Inflammatory macrophage (primary cell): ENCODE data around the gene SLC29A4.
"Not testable (repeated sequence)": the region's sequence is repeated elsewhere in the genome, so short reads cannot be mapped to it uniquely, and the experiment has no call there.

ENCODE experiments used
- DNase-seq, 2 donors: peaks; one replicate each; pipeline ENCODE4 v3.0.0-alpha.2; 2020 to 2022

The SLC29A4 gene

DNA sequence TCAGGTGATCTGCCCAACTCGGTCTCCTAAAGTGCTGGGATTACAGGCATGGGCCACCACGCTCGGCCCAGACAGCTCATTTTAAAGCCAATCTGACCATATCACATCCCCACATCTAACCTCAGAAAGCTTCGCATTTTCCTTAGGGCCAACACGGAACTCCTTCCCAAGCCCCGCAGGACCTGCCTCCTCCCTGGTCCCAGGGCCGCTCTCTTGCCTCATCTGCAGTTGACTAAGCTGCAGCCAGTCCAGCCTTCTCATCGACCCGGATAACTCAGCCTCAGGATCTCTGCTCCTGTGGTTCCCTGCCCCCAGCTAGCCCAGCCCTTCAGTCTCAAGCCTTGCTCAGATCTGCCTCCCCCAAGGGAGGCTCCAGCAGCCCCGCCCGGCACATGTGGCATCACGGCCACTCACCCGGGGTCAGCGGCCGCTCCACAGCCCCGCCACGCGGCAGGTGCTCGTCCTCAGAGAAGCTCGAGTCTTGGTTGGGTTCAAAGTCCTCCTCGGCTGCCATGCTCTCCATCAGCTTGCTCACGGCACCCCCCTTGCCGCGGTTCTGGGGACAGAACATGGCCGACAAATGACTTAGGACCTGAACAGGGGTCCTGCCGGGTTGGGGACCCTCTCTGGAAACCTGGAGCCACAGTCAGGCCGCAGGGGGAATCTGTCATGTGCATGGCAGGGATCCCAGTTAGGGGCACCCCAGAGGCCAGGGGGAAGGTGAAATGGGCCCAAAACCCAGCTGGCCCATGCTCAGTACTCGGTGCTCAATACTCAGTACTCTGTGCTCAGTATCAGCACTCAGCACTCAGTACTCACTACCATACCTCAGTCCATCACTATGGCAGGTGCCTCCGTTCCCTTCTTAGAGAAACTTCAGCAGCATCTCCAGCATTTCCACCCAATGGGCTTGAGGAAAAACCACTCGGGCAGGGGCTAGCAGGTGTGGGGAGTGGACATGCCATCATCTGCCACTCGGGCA lies 41.3 kb downstream of the SLC29A4 start:
- not testable (repeated sequence) for DNase-seq

DNA sequence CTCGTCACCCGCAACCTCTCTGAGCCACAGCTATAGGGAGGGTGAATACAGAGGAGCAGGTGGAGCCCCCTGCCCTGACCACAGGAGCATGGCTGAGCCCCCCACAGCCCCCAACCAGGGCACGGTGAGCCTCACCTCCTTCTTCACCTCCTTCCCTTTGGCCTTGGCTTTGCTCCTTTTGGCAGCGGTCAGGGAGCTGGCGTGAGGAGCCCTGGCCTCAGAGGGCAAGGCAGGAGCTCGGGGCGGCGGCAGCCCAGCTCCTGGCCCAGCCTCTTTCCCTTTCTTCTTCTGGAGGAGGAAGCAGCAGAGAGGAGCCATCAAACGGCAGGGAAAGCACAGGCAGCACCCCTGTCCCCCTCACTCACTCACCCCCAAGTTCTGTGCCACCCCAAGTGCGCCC lies 42.2 kb downstream of the SLC29A4 start:
- no peak for DNase-seq

DNA sequence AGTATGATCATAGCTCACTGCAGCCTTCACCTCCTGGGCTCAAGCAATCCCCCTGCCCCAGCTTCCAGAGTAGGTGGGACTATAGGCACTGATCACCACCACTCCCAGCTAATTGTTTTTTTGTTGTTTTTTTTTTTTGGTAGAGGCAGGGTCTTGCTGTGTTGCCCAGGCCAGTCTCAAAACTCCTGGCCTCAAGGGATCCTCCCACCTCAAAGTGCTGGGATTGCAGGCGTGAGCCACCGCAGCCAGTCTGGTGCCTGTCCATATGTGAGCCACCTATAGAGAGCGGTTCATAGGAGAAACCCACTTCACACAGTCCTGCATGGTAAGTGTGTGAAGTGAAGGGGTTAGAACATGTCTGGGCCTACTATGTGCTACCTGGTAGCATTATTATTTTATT lies 47.5 kb downstream of the SLC29A4 start:
- no peak for DNase-seq

DNA sequence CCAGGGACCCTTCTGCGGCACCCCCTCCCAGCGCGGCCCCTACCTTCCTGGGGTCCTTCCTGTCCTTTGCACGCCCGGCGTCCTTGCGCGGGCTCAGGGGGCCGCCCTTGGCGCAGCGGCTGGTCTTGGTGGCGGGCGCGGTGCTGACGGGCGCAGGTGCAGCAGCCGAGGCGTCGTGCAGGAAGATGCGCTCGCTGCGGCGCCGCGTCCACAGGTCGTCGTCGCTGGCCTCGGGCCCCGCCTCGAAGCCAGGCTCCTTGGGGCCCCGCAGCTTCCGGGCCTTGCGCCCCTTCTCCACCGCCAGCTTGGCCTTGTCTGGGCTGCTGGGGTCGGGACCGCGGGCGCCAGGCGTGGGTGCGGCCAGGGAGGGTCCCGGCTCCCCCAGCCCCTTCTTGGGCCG lies 49.8 kb downstream of the SLC29A4 start:
- DNase-seq: no peak

DNA sequence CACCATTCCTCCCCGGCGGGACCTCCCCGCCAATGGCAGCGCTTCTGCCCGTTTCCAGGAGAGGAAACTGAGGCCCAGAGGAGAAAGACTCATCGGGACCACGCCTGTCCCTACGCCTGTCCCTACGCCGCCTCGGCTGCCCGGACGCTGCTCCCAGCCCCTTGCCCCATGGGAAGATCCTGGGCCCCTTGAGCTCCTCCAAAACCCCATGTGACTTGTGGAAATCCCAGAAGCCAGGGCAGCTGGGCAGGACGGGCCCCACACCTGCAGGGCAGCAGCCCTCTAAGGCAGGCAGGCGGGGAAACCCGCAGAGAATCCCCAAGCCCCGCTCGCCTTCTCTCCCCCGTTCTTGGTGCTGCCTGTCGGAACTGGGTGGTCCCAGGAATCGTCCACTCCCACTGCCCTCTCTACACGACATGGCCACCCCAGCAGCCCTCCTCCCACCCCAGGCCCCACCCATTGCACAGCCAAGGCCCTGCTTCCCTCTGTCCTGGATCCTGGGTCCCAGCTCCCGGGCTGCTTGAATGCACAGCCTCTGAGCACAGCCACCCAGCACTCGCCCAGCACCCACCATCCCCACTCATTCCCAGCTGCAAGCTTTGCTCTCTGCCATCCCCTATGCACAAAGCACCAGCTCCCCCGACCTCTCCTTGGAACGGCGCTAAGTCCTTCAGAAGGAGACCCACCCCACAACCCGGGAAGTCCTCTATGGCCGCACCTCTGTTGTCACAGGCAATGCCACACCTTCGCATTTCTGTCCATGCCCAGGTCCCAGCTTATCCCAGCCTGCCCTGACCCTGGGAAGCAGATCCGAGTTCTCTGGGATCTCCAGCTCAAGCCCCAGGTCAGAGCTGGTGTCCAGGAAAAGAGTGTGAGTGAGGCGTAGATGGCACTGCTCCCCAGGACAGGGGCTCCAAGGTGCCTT lies 50.6 kb downstream of the SLC29A4 start:
- DNase-seq: no peak

DNA sequence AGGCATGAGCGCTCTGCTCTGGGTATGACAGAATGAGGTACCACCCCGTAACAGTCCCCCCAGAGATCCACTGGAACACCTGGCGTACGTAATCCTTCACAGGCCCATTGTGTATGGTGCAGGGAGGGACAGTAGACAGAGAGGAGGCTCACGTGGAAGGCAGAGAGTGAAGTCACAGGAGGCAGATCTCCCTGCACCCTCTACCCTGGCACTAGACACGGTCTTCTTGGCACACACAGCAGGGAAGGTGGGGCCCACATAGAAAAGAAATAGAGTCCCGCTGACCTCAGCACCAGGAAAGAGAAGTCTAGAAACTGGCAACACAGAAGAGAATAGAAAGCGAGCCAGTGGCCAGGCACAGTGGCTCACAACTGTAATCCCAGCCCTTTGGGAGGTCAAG lies 51.9 kb downstream of the SLC29A4 start:
- DNase-seq: no peak

DNA sequence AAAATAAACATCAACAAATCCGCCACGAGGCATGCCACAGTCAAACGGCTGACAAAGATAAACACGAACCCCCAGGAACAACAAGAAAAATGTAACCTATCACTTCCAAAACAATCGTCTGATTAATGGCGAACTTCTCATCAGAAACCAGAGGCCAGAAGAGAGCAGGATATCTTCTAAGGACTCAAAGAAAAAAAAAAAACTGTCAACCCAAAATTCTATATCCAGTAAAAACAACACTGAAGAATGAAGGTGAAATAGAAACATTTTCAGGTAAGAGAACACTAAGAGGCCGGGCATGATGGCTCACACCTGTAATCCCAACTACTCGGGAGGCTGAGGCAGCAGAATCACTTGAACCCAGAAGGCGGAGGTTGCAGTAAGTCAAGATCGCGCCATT lies 54.3 kb downstream of the SLC29A4 start:
- no peak for DNase-seq

DNA sequence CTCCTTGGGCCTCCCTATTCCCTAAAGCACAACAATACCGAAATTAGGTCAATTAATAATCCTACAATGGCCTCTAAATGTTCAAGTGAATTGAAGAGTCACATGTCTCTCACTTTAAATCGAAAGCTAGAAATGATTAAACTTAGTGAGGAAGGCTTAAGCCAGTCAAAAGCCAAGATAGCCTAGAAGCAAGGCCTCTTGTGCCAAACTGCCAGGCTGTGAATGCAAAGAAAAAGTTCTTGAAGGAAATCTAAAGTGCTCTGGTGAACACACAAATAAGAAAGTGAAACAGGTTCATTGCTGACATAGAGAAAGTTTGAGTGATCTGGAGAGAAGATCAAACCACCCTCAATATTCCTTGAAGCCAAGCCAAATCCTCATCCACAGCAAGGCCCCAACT lies 57.2 kb downstream of the SLC29A4 start:
- DNase-seq: no peak

DNA sequence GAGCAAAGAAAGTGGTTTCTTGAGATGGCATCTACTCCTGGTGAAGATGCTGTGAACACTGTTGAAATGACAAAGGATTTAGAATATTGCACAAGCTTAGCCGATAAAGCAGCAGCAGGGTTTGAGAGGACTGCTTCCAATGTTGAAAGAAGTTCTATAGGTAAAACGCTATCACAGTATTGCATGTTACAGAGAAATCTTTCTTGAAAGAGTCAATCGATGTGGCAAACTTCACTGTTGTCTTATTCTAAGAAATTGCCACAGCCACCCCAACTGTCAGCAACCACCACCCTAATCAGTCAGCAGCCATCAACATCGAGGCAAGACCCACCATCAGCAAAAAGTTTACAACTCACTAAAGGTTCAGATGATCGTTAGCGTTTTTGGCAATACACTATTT lies 59.9 kb downstream of the SLC29A4 start:
- no peak for DNase-seq

DNA sequence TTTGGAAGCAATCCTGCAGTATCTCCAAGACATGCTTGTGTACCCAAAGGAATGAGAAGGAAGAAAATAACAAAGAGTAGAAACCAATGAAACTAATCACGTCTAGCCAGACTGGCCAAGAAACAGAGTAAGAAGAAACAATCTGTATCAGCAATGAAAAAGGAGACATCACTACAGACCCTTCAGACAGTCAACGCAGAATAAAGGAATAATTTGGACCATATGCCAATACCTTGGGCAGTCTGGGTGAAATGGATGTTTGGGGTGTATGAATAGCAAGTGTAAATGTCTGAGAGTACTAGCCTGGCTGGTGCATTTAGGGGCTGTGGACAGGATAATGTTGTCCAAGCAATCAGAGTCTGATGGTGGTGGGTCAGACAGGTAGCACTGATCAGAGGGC lies 61.1 kb downstream of the SLC29A4 start:
- DNase-seq: no peak

DNA sequence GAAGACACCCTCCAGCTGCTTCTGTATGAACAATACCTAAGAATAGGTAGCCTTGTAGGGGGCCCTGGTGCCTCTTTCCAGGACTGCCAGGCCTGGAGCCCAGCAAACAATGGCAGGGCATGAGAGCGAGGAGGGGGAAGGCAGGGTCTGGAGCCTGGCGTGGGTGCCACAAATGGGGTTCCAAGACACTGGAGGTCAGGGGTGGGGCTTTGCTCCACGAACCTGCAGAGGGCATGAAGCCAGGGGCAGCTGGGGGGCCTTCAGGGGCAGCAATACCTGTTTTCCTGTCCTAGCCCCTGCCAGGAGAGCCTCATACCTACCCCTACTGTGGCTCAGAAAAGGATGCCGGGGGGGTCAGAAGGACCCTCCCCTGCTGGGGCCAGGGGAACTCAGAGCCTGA lies 61.6 kb downstream of the SLC29A4 start:
- no peak for DNase-seq

DNA sequence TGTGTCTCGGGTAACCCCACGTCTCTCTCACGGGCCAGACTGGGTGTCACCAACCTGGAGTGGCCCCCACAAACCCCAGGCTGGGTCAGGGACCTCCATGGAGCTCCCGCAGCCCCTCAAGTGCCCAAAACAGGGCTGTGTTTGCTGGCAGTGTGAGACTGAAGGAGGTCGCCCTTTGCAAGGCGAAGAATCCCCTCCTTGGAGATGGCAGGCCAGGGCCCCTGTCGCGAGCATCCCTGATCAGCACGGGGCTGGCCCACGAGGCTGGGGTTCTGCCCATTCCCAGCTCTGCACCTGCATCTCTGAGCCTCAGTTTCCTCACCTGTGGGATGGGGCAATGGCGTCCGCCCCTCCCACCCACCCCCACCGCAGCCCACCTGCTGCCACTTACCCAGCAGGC lies 62.4 kb downstream of the SLC29A4 start:
- no peak for DNase-seq

DNA sequence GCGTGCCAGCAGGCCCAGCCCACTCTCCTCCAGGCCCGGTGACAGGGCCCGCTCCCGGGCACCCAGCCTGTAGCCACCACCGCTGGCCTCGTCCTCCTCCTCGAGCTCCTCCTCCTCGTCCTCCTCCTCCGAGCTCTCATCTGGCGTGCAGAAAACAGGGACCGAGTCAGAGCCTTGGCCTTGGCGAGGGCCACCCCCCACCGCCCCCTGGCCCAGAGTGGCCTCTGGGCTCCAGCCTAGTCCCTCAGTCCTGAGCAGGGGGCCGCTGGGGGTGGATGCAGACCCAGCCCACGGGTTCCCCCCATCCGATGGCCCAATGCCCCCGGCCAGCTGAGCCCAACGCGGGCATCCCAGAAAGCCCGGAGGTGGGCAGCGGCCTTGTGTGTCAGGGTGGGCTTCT lies 62.9 kb downstream of the SLC29A4 start:
- DNase-seq: no peak

DNA sequence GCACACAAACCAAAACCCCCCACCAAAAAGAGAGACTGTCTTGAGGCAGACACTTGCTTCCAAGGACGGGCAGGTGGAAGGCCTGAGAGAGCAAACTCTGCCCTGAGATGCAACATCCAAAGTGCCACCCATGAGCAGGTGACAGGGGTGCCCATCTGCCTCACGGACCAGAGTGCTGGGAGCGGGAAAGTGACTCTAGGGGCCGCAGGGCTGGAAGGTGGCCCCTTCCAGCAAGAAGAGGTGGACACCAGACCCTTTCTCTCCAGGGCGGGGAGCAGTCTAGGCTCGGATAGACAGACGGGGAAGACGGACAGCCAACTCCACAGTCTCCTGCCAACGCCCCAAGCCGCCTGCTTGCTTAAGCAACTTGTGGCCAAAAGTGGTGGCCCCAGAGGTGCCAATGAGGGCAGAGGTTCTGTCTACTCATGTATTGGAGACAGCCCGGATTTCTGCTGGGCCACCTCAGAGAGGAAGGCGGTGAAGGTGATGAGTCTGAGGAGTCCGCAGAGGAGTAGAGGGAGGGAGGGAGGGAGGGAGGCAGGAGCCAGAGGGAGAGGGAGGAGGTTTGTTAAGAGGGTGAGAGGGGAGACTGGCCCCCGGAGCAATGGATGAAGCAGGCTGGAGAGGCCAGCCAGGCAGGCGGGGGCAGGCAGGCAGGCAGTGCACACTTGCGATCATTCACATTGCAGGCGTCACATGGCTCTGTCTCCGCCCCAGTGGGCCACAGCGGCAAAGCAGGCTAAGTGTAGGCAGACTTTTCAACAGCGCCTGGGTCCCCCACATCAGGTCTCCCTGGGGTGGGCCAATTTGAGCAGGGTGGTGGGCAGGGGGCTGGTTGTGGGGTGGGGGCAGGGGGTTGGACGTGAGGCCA lies 65.6 kb downstream of the SLC29A4 start:
- DNase-seq: no peak

DNA sequence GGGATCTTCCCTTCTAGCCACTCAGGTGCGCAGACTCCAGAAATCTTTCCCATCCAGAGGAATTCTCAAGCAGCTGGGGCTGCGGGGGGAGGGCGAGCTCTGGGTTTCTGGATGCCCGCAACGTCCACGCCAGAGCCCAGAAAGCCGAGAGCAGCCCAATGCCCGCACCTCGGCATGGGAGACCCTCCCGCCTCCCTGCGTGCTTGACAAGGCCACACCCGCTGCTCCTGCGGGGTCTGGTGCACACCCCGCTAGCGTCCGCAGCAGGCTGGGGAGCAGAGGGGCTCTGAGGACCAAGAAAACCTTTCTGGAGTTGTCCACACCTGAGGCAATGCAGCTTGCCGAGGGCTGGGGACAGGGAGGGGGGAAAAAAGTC lies 66.2 kb downstream of the SLC29A4 start:
- no peak for DNase-seq

DNA sequence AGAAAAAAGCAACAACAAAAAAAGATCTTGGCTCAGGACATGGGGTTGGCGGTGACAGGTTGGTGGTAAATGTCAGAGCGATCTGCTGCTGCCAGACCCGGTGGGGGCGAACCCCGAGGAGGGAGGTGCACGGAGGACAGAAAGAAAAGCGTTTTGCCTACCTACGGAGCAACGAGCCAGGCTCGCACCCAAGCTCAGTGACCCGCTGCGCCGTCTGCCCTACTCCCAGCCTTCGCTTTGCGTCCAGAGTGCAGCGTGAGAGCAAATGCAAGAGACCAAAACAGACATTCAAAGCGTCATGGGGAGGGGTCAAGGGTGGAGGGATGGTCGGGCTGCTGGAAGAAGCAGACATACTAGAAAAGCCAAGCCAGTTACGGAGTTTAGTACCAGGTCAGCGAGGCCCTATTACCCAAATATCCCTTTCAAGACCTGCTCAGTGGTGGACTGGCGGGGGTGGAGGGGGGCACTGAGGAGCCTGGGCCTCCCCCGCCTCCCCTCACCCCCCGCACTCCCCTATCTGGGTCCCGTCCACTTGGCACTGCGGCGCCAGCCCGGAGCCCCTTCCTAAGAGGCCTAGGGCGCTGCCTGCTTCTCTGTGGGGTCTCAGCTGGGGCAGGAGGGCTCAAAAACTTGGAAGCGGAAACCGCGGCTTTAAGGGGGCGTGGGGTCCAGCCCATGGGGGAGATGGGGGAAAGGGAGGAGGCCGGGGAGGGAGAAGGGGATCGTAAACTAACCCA lies 66.9 kb downstream of the SLC29A4 start:
- no peak for DNase-seq

DNA sequence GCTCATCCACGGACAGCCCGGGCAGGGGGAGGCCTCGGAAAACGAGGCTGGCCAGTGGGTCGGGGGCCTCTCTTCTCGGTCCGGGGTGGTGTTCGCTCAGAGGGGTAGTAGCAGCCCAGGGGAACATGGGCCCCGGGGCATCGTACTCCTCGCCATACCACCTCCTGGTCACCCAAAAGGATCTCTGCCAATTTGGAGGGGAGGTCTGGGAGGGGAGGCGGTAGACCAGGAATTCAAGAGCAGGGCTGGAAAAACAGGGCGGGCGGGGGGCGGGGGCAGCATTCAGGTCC lies 67.4 kb downstream of the SLC29A4 start:
- no peak for DNase-seq

DNA sequence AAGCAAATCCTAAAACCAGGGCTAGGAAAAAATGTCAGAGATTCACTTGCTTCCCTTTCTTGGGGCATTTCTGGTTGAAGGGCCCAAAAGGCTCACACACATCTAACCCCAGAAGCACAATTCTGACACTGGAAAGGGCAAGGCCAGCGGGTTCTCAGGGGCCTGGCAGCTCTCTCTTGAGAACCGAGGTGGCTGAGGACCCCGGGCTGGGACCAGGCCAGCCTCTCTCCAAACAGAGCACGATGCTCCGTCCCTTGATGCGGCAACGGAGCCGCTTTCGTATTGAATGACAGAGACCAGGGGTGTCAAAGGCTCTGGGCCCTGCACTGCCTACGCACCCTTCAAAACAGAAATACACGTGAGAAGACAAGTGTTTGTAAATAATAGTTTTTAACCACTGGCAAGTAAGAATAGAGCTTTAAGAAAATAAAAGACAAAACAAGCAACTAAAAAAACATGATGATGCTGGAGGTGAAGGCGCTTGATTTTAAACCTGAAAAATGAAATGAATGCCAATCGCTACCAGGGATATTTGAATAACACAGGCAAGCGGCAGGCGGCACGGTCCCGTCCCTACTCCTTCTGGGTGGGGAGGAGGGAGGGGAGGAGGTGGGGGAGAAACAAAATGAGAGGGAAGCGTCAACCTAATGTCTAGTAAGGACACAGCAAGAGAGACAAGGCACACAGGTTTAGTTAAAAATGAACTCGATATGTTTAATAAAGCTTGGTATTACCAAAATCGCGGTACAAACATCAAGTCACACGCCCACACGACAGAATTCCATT lies 68.0 kb downstream of the SLC29A4 start:
- no peak for DNase-seq

DNA sequence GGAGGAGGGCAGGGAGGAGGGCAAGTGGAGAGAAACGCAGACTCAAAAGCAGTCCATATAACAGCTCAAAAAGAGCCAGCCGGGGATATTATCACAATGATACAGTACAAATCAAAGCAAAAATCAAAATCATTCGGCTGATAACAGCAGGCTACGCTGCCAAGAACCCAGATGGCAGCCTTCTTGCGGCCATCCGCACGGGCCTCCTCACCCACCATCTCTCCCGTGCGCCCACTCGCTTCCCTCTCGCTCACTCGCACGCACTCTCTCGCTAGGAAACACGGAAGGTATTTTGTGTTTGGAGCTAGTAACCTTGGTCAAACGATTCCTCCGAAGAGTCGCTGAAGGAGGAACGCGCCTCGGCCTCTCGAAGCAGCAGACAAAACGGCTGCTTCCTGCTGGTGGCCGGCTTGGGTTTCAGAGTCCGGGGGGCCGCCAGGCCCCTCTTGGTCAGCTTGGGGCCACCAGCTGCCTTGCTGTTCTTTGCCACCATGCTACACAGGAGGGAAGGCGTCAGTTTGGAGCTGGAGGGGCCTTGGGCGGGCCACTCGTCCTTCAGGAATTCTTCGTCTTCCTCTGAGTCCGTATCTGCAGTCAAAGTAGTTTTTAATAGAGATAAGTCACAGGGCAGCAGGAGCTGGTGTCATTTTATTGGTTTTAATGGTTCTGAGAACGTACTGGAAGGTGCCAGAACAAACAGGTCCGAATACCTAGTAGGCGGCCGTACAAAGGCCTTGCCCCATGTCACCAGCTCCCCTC lies 68.9 kb downstream of the SLC29A4 start:
- DNase-seq: no peak

DNA sequence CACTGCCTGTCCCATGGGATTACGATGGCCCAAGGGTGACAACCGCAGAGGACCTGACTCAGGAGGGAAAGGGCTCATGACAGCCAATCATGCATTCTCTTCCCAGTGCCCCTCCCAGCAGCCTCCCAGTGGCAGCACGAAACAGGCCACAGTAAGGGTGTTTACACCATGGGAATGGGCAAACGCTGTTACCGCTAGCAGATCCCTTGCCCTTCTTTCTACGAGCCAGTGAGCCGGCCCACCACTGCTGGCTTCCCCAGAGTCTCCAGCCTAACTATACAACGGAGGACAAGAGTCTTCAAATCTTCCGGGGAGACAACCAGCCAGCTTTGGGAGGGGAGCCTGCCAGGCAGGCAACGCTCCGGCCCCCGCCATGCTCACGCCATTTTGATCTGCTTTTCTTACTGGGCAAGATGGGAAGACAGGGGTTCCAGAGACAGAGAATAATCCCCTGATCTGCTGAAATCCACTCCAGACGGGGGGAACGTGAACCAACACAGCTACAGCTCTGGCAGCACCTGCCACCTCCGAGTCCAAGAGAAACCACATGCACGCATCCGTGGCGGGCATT lies 69.8 kb downstream of the SLC29A4 start:
- no peak for DNase-seq
